GM19238 (cell line): ENCODE measurements around the gene FOLR2.
"Not testable (repeated sequence)": the region's sequence is repeated elsewhere in the genome, so short reads cannot be mapped to it uniquely, and the experiment has no call there.

Experiments used
- DNase-seq: peaks from one replicate; pipeline ENCODE4 v3.0.0; 2011; ENCODE audit warnings: low spot score; ENCODE audit not compliant: insufficient read length

The FOLR2 gene

GRCh38 chr11:72240461-72241290 is 24.1 kb downstream of the FOLR2 start:
- no peak for DNase-seq

GRCh38 chr11:72241291-72241781 is 24.7 kb downstream of the FOLR2 start:
- no peak for DNase-seq

- DNase-seq: no peak
These were observed 25.5 kb downstream of the FOLR2 start for GRCh38 chr11:72242141-72242540.

- no peak for DNase-seq
These were observed 26.8 kb downstream of the FOLR2 start for GRCh38 chr11:72243173-72244059.

- no peak for DNase-seq
These were observed 27.4 kb downstream of the FOLR2 start, which contains the start of gene PHOX2A for GRCh38 chr11:72244060-72244360. Gene PHOX2A (minus strand): TSS chr11:72244176. CDS start chr11:72244004, 172 bp downstream.

- DNase-seq: no peak
These were observed 28.0 kb downstream of the FOLR2 start for GRCh38 chr11:72244361-72245262.

GRCh38 chr11:72245263-72245816 is 28.7 kb downstream of the FOLR2 start:
- DNase-seq: no peak

- no peak for DNase-seq
These were observed 31.0 kb downstream of the FOLR2 start for GRCh38 chr11:72247584-72247983.

- DNase-seq: no peak
These were observed 33.4 kb downstream of the FOLR2 start for GRCh38 chr11:72249961-72250360.

- no peak for DNase-seq
These were observed 34.3 kb downstream of the FOLR2 start for GRCh38 chr11:72250661-72251464.

- no peak for DNase-seq
These were observed 35.0 kb downstream of the FOLR2 start for GRCh38 chr11:72251614-72252013.

GRCh38 chr11:72253392-72253791 is 36.8 kb downstream of the FOLR2 start:
- DNase-seq: no peak

- no peak for DNase-seq
These were observed 37.9 kb downstream of the FOLR2 start for GRCh38 chr11:72254299-72254993.

GRCh38 chr11:72257570-72257969 is 41.0 kb downstream of the FOLR2 start:
- DNase-seq: no peak

- no peak for DNase-seq
These were observed 42.9 kb downstream of the FOLR2 start for GRCh38 chr11:72259490-72259889.

GRCh38 chr11:72260574-72260973 is 44.0 kb downstream of the FOLR2 start:
- no peak for DNase-seq

- DNase-seq: no peak
These were observed 46.8 kb downstream of the FOLR2 start for GRCh38 chr11:72263361-72263760.

GRCh38 chr11:72265951-72266350 is 49.4 kb downstream of the FOLR2 start:
- no peak for DNase-seq

GRCh38 chr11:72266960-72267359 is 50.4 kb downstream of the FOLR2 start:
- not testable (repeated sequence) for DNase-seq
